ENCODE results near the gene HMGCS2.

The HMGCS2 gene

DNA sequence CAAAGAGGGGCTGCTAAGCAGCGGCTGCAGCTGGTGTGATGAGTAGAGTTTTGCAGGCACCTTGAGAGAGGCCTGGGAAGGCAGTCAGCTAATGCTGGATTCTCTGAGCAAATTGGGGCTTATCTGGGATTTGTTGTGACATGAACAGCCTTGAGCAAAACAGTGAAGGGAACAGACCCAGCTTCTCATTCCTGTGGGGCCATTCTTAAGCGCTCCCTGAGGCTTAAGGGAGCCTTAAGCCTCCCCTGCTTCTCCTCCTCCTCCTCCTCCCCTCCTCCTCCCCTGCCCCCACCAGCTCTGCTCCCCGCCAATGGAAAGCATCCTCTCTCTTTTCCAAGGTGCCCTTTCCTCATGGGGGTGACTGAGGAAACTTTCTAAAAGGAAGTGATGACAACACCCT lies 21.3 kb downstream of the HMGCS2 start:
- H3K27me3 ChIP-seq (replicated peaks; ENCODE audit: control insufficient read depth, insufficient read depth, low read length): no peaks in the 10 kb centered on the region
- H3K9me3 ChIP-seq (ENCODE audit: control insufficient read depth, low read length): no peaks in the 10 kb centered on the region
- H3K4me3 ChIP-seq (ENCODE audit: low read length): no peak overlapping the region
- peaks cover 10% of the 10 kb centered on the region for H3K36me3 ChIP-seq (ENCODE audit: control insufficient read depth, insufficient read depth, low read length, severe bottlenecking)
- H3K9ac ChIP-seq (ENCODE audit: low read length): no peak overlapping the region
- H3K4me1 ChIP-seq (ENCODE audit: control insufficient read depth, insufficient read depth, low read length): peaks cover 14% of the 10 kb centered on the region
- peak; percentile 60 for DNase-seq (ENCODE audit: low read depth)

DNA sequence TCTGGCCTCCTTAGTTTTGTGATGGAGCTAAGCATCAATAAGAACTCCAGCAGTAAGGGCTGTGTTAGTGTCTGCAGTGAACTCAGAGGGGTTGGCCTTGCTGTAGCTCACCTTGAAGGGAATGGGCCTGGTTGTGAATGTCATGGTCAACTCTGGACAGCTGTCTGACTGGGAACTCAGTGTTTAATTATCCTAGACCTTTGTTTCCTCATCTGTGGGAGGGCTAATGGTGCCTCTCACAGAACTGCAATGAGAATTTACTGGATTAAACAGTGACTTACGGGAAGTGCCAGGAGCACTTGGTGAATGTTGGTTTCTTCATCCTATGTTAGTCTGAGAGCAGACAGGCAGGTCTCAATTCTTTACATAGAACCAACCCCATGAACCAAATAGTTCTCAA lies 23.7 kb downstream of the HMGCS2 start:
- H3K4me3 ChIP-seq (ENCODE audit: low read length): no peak overlapping the region
- no peak for DNase-seq (ENCODE audit: low read depth)
- H3K4me1 ChIP-seq (ENCODE audit: control insufficient read depth, insufficient read depth, low read length): peaks cover 14% of the 10 kb centered on the region
- H3K9me3 ChIP-seq (ENCODE audit: control insufficient read depth, low read length): no peaks in the 10 kb centered on the region
- peaks cover 12% of the 10 kb centered on the region for H3K36me3 ChIP-seq (ENCODE audit: control insufficient read depth, insufficient read depth, low read length, severe bottlenecking)
- H3K27me3 ChIP-seq (replicated peaks; ENCODE audit: control insufficient read depth, insufficient read depth, low read length): no peaks in the 10 kb centered on the region
- no peak overlapping the region for H3K9ac ChIP-seq (ENCODE audit: low read length)

DNA sequence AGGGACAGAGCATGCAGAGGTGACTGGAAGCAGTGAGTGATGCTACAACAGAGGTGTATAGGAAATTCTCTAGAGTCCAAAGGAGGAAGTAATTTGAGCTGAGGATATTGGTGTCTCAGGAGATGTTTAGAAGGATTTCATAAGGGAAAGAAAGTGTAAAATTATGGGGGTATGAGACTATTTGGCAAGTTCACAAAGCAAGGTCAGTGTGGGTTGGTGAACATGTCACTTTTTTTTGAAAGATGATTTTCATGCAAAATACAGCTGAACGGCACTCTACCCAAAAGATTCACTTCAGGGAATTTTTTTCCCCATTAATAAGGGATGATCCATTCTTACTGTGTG lies 24.1 kb downstream of the HMGCS2 start:
- peaks cover 12% of the 10 kb centered on the region for H3K36me3 ChIP-seq (ENCODE audit: control insufficient read depth, insufficient read depth, low read length, severe bottlenecking)
- peaks cover 14% of the 10 kb centered on the region for H3K4me1 ChIP-seq (ENCODE audit: control insufficient read depth, insufficient read depth, low read length)
- H3K9me3 ChIP-seq (ENCODE audit: control insufficient read depth, low read length): no peaks in the 10 kb centered on the region
- H3K9ac ChIP-seq (ENCODE audit: low read length): no peak overlapping the region
- DNase-seq (ENCODE audit: low read depth): no peak
- H3K27me3 ChIP-seq (replicated peaks; ENCODE audit: control insufficient read depth, insufficient read depth, low read length): no peaks in the 10 kb centered on the region
- no peak overlapping the region for H3K4me3 ChIP-seq (ENCODE audit: low read length)

DNA sequence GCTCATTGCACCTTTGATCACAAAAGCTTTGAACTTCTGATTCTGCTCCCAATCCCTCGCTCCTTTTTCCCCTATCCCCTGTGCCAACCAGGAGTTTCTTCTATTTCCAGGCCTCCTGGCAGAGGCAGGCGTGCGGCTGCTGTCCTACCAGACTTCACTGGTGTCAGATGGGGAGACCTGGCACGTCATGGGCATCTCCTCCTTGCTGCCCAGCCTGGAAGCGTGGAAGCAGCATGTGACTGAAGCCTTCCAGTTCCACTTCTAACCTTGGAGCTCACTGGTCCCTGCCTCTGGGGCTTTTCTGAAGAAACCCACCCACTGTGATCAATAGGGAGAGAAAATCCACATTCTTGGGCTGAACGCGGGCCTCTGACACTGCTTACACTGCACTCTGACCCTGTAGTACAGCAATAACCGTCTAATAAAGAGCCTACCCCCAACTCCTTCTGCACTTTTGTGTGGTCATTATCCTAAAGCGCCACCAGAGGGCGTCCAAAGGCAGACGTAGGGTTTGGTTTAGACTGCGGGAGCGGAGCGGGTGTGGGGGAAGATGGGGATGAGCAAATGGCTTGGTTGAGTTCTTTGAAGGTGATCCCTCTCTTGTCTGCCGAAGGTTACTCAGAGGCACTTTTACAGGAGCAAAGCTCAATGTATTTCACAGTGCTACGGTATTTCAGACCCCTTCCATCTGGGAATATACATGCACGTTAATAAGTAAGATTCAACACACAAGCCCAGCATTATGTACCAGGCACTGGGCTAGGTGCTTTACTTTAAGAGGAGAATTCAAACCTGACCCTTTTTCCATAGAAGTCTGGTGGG lies 24.7 kb downstream of the HMGCS2 start:
- Histone ChIP-seq H3K27me3 (replicated peaks; ENCODE audit: control insufficient read depth, insufficient read depth, low read length) (no peaks in the 10 kb centered on the region), H3K36me3 (ENCODE audit: control insufficient read depth, insufficient read depth, low read length, severe bottlenecking) (peaks cover 12% of the 10 kb centered on the region), H3K9ac (ENCODE audit: low read length) (no peak overlapping the region), H3K4me1 (ENCODE audit: control insufficient read depth, insufficient read depth, low read length) (peaks cover 14% of the 10 kb centered on the region), H3K9me3 (ENCODE audit: control insufficient read depth, low read length) (no peaks in the 10 kb centered on the region), H3K4me3 (ENCODE audit: low read length) (no peak overlapping the region)
- peak; percentile 86 for DNase-seq (ENCODE audit: low read depth)

DNA sequence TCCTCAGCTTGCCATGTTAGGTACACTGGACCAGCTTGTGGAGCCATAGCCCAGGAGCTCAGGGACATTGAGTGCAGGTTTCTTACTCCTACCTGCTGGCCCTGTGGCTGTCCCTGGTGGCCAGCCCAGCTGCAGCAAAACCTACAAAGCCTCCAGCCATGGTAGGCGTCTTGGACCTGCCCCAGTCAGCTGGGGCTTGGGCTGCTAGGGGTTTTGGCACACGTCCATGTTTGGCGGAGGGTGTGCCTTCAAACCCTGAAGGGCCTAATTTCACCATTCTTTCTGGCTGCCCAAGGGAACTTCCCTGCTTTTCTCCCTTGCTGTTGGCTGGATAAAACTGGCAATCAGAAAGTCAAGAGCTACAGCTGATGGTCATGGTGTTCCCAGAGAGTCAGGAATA lies 25.4 kb downstream of the HMGCS2 start:
- H3K4me1 ChIP-seq (ENCODE audit: control insufficient read depth, insufficient read depth, low read length): peaks cover 14% of the 10 kb centered on the region
- peaks cover 14% of the 10 kb centered on the region for H3K36me3 ChIP-seq (ENCODE audit: control insufficient read depth, insufficient read depth, low read length, severe bottlenecking)
- H3K9ac ChIP-seq (ENCODE audit: low read length): no peak overlapping the region
- H3K4me3 ChIP-seq (ENCODE audit: low read length): no peak overlapping the region
- no peak for DNase-seq (ENCODE audit: low read depth)
- H3K27me3 ChIP-seq (replicated peaks; ENCODE audit: control insufficient read depth, insufficient read depth, low read length): no peaks in the 10 kb centered on the region
- H3K9me3 ChIP-seq (ENCODE audit: control insufficient read depth, low read length): no peaks in the 10 kb centered on the region

DNA sequence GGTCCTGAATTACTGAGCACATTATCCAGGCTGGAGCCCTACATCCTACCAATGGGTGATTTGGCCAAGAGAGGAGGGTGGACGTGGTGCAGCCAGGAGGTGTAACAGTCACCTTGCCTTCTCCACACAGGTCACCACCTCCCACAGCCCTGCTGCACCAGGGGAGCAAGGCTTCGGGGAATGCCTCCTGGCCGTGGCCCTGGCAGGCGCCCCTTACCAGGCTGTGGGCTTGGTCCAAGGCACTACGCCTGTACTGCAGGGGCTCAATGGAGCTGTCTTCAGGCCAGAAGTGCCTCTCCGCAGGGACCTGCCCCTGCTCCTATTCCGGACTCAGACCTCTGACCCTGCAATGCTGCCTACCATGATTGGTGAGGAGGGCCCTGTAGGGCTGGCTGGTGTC lies 26.0 kb downstream of the HMGCS2 start:
- Histone ChIP-seq H3K9me3 (ENCODE audit: control insufficient read depth, low read length) (no peaks in the 10 kb centered on the region), H3K9ac (ENCODE audit: low read length) (no peak overlapping the region), H3K4me3 (ENCODE audit: low read length) (no peak overlapping the region), H3K4me1 (ENCODE audit: control insufficient read depth, insufficient read depth, low read length) (peaks cover 10% of the 10 kb centered on the region), H3K27me3 (replicated peaks; ENCODE audit: control insufficient read depth, insufficient read depth, low read length) (no peaks in the 10 kb centered on the region), H3K36me3 (ENCODE audit: control insufficient read depth, insufficient read depth, low read length, severe bottlenecking) (peaks cover 20% of the 10 kb centered on the region)
- no peak for DNase-seq (ENCODE audit: low read depth)

DNA sequence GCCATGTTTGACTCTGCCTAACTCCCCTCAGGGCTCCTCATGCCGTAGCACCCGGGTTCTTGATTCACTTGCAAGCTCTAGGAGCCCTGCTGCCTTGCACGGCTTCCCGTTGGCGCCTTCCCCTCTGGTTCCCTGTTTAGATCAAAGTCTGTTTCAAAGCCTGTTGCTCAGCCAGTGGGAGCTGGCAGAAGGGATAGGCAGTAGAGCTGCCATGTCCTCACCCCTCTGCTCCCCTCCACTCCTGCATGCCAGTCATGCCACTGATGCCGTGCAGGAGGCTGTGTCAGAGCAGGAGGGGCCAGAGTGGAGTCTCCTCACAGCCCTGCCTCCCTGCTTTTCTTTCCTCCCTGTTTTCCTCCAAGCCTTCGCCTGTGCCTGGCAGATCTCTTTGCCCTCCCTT lies 26.5 kb downstream of the HMGCS2 start:
- DNase-seq (ENCODE audit: low read depth): peak; percentile 63
- H3K9ac ChIP-seq (ENCODE audit: low read length): no peak overlapping the region
- peaks cover 10% of the 10 kb centered on the region for H3K4me1 ChIP-seq (ENCODE audit: control insufficient read depth, insufficient read depth, low read length)
- H3K36me3 ChIP-seq (ENCODE audit: control insufficient read depth, insufficient read depth, low read length, severe bottlenecking): peaks cover 25% of the 10 kb centered on the region
- no peaks in the 10 kb centered on the region for H3K9me3 ChIP-seq (ENCODE audit: control insufficient read depth, low read length)
- no peaks in the 10 kb centered on the region for H3K27me3 ChIP-seq (replicated peaks; ENCODE audit: control insufficient read depth, insufficient read depth, low read length)
- H3K4me3 ChIP-seq (ENCODE audit: low read length): no peak overlapping the region

DNA sequence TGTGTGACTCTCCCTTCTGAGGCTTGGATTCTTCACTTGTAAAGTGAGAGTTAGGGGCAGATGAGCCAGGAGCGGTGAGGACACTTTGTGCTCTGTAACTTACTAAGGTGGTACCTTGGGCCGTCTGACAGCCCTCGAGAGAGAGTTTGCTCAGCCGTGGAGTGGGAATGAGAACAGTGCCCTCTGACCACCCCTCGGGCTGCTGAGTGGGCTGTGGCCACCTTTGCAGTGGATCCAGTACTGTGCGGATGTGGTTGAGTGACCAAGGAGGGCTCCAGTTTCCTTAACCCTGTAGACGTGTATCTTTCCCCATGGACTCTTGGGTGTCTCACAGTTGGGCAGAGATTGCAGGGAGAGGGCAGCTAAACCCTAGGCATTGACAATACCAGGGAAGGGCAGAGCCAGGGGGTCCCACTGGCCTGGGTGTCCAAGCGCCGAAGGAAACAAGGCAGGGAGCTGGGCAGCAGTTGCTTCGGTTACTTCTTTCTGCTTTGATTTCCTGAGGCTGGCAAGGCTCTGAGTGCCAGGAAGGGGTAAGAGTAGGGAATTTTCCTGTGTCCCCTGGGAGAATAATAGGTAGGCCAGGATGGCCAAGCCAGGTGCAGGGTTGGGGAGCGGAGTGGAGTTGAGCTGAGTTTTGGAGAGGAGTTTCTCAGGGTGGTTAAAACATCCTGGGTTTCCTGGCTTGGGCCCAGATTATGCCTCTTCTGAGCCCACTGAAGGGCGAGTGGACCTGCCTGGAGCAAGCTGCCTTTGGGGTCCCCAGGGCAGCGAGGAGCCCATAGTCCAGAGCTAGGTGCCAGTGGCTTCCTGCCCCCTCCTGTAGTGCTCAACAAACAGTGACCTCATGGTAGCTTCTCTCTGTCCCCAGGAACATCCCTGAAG lies 27.6 kb downstream of the HMGCS2 start:
- Histone ChIP-seq H3K9ac (ENCODE audit: low read length) (no peak overlapping the region), H3K9me3 (ENCODE audit: control insufficient read depth, low read length) (no peaks in the 10 kb centered on the region), H3K4me3 (ENCODE audit: low read length) (no peak overlapping the region), H3K36me3 (ENCODE audit: control insufficient read depth, insufficient read depth, low read length, severe bottlenecking) (peaks cover 32% of the 10 kb centered on the region), H3K27me3 (replicated peaks; ENCODE audit: control insufficient read depth, insufficient read depth, low read length) (no peaks in the 10 kb centered on the region), H3K4me1 (ENCODE audit: control insufficient read depth, insufficient read depth, low read length) (peaks cover 10% of the 10 kb centered on the region)
- no peak for DNase-seq (ENCODE audit: low read depth)

DNA sequence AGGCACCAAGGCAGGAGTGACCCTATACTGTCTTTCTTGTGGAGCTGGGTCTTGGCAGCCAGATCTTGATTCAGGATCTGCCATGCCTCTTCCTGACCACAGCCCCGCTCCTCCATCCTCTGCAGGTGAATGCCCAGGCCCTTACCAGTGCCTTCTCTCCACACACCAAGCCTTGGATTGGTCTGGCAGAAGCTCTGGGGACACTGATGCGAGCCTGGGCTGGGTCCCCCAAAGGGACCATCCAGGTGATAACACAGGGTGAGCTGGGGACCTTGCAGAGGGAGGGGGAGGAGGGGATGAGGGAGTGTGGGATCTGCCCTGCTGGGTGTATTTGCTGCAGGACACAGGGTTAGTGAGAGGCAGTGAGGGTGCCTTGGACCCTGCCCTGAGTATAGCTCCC lies 28.4 kb downstream of the HMGCS2 start:
- H3K4me3 ChIP-seq (ENCODE audit: low read length): no peak overlapping the region
- peaks cover 40% of the 10 kb centered on the region for H3K36me3 ChIP-seq (ENCODE audit: control insufficient read depth, insufficient read depth, low read length, severe bottlenecking)
- peaks cover 10% of the 10 kb centered on the region for H3K4me1 ChIP-seq (ENCODE audit: control insufficient read depth, insufficient read depth, low read length)
- no peak for DNase-seq (ENCODE audit: low read depth)
- no peaks in the 10 kb centered on the region for H3K27me3 ChIP-seq (replicated peaks; ENCODE audit: control insufficient read depth, insufficient read depth, low read length)
- no peaks in the 10 kb centered on the region for H3K9me3 ChIP-seq (ENCODE audit: control insufficient read depth, low read length)
- H3K9ac ChIP-seq (ENCODE audit: low read length): no peak overlapping the region

DNA sequence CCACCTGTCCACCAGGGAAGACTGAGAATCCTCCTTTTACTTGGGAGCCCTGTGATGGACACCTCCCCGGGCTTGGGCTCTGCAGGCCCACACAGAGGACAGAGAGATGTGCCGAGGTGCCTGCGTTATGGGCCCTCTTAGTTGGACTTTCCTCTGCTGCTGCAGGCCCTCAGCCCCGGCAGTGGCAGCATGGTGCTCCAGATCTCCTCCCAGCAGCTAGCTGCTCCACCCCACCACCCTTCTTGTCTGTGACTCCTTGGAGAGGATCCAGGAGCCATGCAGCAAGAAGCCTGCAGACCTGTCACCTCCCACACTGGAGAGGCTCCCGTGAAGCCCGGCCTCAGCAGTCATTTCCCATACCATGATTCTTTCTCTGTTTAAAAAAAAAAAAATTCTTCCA lies 29.6 kb downstream of the HMGCS2 start:
- no peak overlapping the region for H3K9ac ChIP-seq (ENCODE audit: low read length)
- H3K36me3 ChIP-seq (ENCODE audit: control insufficient read depth, insufficient read depth, low read length, severe bottlenecking): peaks cover 52% of the 10 kb centered on the region
- H3K4me3 ChIP-seq (ENCODE audit: low read length): no peak overlapping the region
- no peaks in the 10 kb centered on the region for H3K9me3 ChIP-seq (ENCODE audit: control insufficient read depth, low read length)
- H3K27me3 ChIP-seq (replicated peaks; ENCODE audit: control insufficient read depth, insufficient read depth, low read length): no peaks in the 10 kb centered on the region
- peaks cover 10% of the 10 kb centered on the region for H3K4me1 ChIP-seq (ENCODE audit: control insufficient read depth, insufficient read depth, low read length)
- no peak for DNase-seq (ENCODE audit: low read depth)

DNA sequence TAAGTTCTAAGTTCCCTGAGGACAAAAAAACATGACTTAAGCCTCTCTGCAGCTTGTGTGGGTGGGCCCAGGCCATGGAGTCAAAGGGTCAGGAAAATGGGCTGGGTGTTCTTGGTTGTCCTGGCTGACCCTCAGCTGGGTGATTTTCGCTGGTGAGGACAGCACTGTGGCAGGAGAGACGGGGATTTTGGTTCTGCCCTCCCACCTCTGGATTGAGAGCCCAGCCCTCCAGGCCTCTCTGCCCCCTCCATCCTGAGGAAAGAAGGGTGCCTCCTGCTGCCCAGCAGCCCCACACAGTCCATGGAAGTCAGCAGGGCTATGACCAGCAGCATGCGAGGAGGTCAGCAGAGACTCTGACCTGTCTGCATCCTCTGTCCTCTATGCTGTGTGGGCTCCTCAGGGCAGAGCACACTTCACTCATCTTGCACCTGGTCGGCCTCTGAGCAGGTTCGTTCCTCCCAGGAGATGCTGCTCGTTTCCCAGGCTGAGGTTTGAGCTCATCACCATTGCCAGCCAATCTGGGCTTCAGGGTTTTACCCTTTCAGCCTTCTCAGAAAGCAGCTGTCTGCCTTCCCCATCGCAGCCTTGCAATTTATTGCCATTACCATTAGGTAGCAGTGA lies 30.5 kb downstream of the HMGCS2 start:
- no peak overlapping the region for H3K4me3 ChIP-seq (ENCODE audit: low read length)
- no peaks in the 10 kb centered on the region for H3K9me3 ChIP-seq (ENCODE audit: control insufficient read depth, low read length)
- H3K9ac ChIP-seq (ENCODE audit: low read length): no peak overlapping the region
- peaks cover 2% of the 10 kb centered on the region for H3K4me1 ChIP-seq (ENCODE audit: control insufficient read depth, insufficient read depth, low read length)
- peaks cover 52% of the 10 kb centered on the region for H3K36me3 ChIP-seq (ENCODE audit: control insufficient read depth, insufficient read depth, low read length, severe bottlenecking)
- DNase-seq (ENCODE audit: low read depth): no peak
- H3K27me3 ChIP-seq (replicated peaks; ENCODE audit: control insufficient read depth, insufficient read depth, low read length): no peaks in the 10 kb centered on the region

Data from adipocyte (in vitro differentiated cells).